Chondrocyte (in vitro differentiated cells): ENCODE data around the gene NPTXR. TPM values are rescaled to one million over a fixed set of nuclear protein-coding genes. Genes with fewer than 3 reads are reported as not detected.

ENCODE experiments used
- DNase-seq: peaks from one replicate; pipeline ENCODE4 v3.0.0; 2021; ENCODE audit warnings: mixed read lengths, low spot score
- H3K27ac Mint-ChIP-seq: one replicate; pipeline ENCODE4 v1.8.0; 2021; ENCODE audit warnings: mild to moderate bottlenecking, moderate library complexity, mixed read lengths; ENCODE audit not compliant: unreplicated experiment
- H3K27me3 Mint-ChIP-seq: 2 replicates; pipeline ENCODE4 v1.8.0; 2021; ENCODE audit warnings: low read depth, mixed read lengths
- H3K36me3 Mint-ChIP-seq: 2 replicates; pipeline ENCODE4 v1.8.0; 2021; ENCODE audit warnings: low read depth, mixed read lengths
- H3K4me1 Mint-ChIP-seq: 2 replicates; pipeline ENCODE4 v1.8.0; 2021; ENCODE audit warnings: low read depth, mild to moderate bottlenecking, mixed read lengths
- H3K4me3 Mint-ChIP-seq: one replicate; pipeline ENCODE4 v1.8.0; 2021; ENCODE audit warnings: mild to moderate bottlenecking, moderate library complexity, mixed read lengths; ENCODE audit not compliant: unreplicated experiment
- H3K9me3 Mint-ChIP-seq: 2 replicates; pipeline ENCODE4 v1.8.0; 2021; ENCODE audit warnings: low read depth, mixed read lengths
- total RNA-seq: library from RNA; stranded (reverse); gene quantifications from 3 replicates; pipeline ENCODE4 v1.2.1, GENCODE V29; 2021
- TF ChIP-seq, protein P1 (sequence below): fragments of 200-600 bp; sonication (generic); IDR thresholded peaks from 2 replicates; pipeline ENCODE4 v1.5.0; 2021; ENCODE audit warnings: antibody characterized with exemption, mild to moderate bottlenecking, moderate library complexity

Gene NPTXR
- total RNA-seq, 1 donor from 2014 or later: 35.0 TPM

- Mint-ChIP-seq H3K4me3 (no peak overlapping the region), H3K4me1 (no peaks in the 10 kb centered on the region), H3K36me3 (peaks cover 5% of the 10 kb centered on the region), H3K9me3 (no peaks in the 10 kb centered on the region), H3K27me3 (no peaks in the 10 kb centered on the region), H3K27ac (no peak overlapping the region)
- TF ChIP-seq, protein P1, sequence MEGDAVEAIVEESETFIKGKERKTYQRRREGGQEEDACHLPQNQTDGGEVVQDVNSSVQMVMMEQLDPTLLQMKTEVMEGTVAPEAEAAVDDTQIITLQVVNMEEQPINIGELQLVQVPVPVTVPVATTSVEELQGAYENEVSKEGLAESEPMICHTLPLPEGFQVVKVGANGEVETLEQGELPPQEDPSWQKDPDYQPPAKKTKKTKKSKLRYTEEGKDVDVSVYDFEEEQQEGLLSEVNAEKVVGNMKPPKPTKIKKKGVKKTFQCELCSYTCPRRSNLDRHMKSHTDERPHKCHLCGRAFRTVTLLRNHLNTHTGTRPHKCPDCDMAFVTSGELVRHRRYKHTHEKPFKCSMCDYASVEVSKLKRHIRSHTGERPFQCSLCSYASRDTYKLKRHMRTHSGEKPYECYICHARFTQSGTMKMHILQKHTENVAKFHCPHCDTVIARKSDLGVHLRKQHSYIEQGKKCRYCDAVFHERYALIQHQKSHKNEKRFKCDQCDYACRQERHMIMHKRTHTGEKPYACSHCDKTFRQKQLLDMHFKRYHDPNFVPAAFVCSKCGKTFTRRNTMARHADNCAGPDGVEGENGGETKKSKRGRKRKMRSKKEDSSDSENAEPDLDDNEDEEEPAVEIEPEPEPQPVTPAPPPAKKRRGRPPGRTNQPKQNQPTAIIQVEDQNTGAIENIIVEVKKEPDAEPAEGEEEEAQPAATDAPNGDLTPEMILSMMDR: no peak
- no peak for DNase-seq
These were observed 67.7 kb downstream of the NPTXR start for GRCh38 chr22:38776086-38776485.

GRCh38 chr22:38775656-38776055 is 68.2 kb downstream of the NPTXR start:
- Mint-ChIP-seq H3K4me3 (no peak overlapping the region), H3K9me3 (no peaks in the 10 kb centered on the region), H3K4me1 (no peaks in the 10 kb centered on the region), H3K27me3 (no peaks in the 10 kb centered on the region), H3K27ac (peak overlapping the region; percentile 12), H3K36me3 (peaks cover 5% of the 10 kb centered on the region)
- TF ChIP-seq, protein P1: no peak
- DNase-seq: no peak

GRCh38 chr22:38774496-38775166 is 69.2 kb downstream of the NPTXR start:
- Mint-ChIP-seq H3K4me1 (no peaks in the 10 kb centered on the region), H3K27ac (no peak overlapping the region), H3K9me3 (no peaks in the 10 kb centered on the region), H3K36me3 (peaks cover 3% of the 10 kb centered on the region), H3K4me3 (no peak overlapping the region), H3K27me3 (no peaks in the 10 kb centered on the region)
- DNase-seq: no peak
- TF ChIP-seq, protein P1: no peak

DNA sequence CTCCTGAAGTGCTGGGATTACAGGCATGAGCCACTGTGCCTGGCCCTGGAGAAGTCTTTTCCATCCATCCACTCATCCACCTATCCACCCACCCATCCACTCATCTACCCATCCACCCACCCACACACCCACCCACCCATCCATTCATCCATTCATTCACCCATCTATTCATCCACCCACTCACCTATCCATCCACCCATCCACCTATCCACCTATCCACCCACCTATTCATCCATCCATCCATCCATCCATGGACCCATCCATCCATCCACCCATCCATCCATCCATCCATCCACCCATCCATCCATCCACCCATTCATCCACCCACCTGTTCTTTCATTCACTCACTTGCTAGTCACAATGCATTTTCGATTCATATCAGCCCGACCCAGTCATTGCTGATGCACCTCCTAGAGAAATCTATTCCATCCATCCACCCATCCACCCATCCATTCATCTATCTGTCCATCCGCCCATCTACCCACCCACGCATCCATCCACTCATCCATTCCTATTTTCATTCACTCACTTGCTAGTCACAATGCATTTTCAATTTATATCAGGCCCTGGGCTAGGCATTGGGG is 70.4 kb downstream of the NPTXR start:
- DNase-seq: no peak
- H3K36me3 Mint-ChIP-seq: peaks cover 1% of the 10 kb centered on the region
- no peaks in the 10 kb centered on the region for H3K27me3 Mint-ChIP-seq
- H3K27ac Mint-ChIP-seq: no peak overlapping the region
- TF ChIP-seq, protein P1: no peak
- H3K4me3 Mint-ChIP-seq: no peak overlapping the region
- H3K4me1 Mint-ChIP-seq: no peaks in the 10 kb centered on the region
- no peaks in the 10 kb centered on the region for H3K9me3 Mint-ChIP-seq

- DNase-seq: no peak
- Mint-ChIP-seq H3K4me1 (no peaks in the 10 kb centered on the region), H3K36me3 (peaks cover 1% of the 10 kb centered on the region), H3K27ac (no peak overlapping the region), H3K27me3 (no peaks in the 10 kb centered on the region), H3K9me3 (no peaks in the 10 kb centered on the region), H3K4me3 (no peak overlapping the region)
- TF ChIP-seq, protein P1: no peak
These were observed 71.3 kb downstream of the NPTXR start for GRCh38 chr22:38772623-38772873.
